Measurements from ENCODE around the gene TMPRSS2.

Gene TMPRSS2

GRCh38 chr21:41507521-41508414 lies at the start of gene TMPRSS2:
TMPRSS2 (minus strand) TSS chr21:41508158; CDS start chr21:41498133, 10,025 bp downstream.
- DNase-seq: no peak

- DNase-seq: no peak
Measured at GRCh38 chr21:41555057-41555456, 47.1 kb upstream of the TMPRSS2 start.

GRCh38 chr21:41552254-41552653 lies 44.3 kb upstream of the TMPRSS2 start:
- DNase-seq: no peak

DNA sequence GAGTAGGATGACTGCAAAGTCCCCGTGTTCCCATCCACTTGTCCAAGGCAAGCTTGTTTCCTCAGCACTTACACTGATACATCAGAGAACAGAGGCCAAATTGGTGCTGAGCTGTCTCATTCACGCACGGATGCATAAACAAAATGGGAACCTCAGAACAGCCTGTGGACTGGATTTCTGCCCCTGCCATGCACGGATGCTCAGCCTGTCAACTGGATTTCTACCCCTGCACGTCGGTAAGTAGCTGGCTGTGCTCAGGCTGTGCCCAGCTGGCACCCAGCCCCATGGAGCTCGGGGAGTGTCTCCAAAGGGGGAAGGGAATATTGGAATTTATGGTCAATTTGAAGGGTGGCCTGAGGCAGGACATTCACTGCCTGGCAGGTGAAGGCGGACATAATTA lies 40.8 kb upstream of the TMPRSS2 start:
- no peak for DNase-seq

DNA sequence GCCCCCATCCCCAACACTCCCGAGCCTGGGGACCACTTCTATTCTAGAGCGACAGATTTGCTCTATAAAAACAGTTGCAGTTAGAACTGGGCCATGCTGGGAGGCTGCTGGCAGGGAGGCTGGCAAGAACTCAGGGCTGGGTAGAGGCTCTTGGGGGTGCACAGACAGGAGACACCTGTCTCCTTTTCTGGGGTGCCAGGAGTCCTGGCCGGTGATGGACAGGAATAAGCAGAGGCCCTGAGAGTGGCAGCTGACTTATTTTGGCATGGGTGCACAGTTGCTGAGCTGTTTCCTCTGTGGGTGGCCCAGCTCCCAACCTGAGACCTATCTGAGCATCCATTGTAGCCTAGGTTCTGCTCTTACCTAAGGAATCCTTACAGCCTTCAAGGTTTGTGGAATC lies 39.2 kb upstream of the TMPRSS2 start:
- DNase-seq: no peak

DNA sequence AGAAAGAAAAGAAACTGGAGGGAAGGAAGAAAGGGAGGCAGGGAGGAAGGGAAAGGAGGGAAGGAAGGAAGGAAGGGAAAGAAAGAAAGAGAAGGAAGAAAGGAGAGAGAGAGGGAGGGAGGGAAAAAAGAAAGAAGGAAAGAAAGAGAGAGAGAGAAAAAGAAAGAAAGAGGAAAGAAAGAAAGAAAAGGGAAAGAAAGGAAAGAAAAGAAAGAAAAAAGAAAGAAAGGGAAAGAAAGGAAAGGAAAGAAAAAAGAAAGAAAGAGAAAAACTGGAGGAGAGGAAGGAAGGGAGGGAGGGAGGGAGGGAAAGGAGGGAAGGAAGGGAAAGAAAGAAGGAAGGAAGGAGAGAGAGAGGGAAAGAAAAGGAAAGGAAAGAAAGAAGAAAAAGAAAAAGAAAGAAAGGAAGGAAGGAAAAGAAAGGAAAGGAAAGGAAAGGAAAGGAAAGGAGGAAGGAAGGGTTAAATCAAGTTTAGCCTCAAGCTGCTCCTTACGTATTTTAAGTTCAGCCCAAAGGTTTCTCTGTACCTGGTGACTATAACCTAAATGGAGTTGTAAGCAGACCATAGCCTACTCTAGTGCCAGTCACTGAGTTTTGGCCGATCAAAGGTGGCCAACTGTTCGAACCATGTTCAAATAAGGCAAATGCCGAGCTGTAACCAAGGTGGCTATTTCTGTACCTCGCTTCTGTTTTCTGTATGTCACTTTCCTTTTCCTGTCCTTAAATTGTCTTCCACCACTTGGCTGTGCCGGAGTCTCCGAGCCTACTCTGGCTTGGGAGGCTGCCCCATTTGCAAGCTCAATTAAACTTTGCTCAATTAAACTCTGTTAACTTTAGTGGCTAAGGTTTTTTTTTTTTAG lies 37.8 kb upstream of the TMPRSS2 start:
- no peak for DNase-seq

DNA sequence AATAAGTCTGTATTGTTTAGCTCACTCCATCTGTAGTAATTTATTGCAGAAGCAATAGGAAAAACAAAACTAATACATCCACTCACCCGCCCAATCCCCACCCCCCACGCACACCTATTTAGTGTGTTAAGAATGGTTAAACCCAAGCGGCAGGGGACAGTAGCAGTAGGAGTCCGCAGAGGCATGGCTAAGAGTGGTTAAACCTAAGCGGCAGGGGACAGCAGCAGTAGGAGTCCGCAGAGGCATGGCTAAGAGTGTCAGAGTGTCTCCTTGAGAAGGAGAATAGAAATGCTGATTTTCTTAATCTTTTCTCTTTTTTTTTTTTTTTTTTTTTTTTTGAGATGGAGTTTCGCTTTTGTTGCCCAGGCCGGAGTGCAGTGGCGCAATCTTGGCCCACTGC lies 34.8 kb upstream of the TMPRSS2 start:
- DNase-seq: no peak

GRCh38 chr21:41537356-41537755 lies 29.4 kb upstream of the TMPRSS2 start:
- DNase-seq: no peak

GRCh38 chr21:41536827-41537103 lies 28.8 kb upstream of the TMPRSS2 start:
- no peak for DNase-seq

DNA sequence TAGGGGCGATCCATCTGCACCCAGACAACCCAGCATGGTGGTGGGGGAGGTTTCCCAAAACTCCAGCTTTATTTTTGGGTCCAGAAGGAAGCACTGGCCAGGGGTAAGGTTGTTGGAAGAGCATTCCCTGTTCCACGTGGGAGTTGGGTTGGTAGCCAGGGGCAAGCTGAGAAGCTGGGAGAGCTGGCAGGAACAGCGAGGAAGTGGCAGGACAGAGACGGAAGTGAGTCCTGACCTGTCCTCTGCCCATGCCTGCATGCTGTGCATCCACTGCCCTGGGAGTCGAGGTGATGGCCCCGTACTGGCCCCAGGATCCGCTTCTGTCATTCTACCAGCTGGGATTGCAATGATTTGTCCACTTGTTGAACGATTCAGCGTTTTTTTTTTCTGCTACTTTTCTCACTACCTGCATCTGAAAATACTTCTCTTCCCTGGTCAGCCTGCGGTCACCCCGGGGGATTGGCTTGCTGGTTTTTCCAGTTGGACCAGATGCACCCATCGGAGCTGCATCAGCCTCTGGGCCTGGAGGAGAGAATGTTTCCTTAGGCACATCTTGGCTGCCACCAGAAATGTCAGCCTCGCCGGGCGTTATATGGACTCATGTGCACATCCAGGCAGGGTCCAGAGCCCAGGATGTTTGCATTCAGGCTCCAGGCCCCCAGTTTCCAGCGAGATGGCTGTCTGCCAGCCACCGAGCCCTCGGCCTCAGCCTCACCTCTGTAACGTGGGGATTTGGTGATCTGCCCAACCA lies 28.3 kb upstream of the TMPRSS2 start:
- no peak for DNase-seq

DNA sequence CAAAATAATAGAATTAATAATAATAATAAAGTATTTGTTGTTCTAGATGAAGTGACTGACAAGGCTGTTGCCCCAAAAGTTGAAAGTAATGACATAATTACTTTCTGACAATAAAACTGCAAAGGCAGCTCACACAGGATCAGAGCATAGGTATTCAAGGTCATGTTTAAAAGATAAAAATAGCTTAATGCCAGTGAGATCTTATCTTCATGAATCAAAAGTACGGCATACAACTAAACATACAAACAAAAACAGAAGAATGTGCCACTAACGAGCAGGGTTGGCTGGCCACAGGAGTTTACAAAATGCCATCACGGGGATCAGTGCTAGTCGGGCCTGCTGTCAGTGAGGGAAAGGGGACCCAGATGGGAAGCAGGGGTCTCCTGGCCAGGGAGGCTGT lies 22.4 kb upstream of the TMPRSS2 start:
- DNase-seq: no peak

GRCh38 chr21:41529769-41530168 lies 21.8 kb upstream of the TMPRSS2 start:
- DNase-seq: no peak

GRCh38 chr21:41526478-41527087 lies 18.6 kb upstream of the TMPRSS2 start:
- no peak for DNase-seq

- no peak for DNase-seq
Measured at GRCh38 chr21:41523175-41523574, 15.2 kb upstream of the TMPRSS2 start.

GRCh38 chr21:41521489-41522027 lies 13.6 kb upstream of the TMPRSS2 start:
- DNase-seq: no peak

DNA sequence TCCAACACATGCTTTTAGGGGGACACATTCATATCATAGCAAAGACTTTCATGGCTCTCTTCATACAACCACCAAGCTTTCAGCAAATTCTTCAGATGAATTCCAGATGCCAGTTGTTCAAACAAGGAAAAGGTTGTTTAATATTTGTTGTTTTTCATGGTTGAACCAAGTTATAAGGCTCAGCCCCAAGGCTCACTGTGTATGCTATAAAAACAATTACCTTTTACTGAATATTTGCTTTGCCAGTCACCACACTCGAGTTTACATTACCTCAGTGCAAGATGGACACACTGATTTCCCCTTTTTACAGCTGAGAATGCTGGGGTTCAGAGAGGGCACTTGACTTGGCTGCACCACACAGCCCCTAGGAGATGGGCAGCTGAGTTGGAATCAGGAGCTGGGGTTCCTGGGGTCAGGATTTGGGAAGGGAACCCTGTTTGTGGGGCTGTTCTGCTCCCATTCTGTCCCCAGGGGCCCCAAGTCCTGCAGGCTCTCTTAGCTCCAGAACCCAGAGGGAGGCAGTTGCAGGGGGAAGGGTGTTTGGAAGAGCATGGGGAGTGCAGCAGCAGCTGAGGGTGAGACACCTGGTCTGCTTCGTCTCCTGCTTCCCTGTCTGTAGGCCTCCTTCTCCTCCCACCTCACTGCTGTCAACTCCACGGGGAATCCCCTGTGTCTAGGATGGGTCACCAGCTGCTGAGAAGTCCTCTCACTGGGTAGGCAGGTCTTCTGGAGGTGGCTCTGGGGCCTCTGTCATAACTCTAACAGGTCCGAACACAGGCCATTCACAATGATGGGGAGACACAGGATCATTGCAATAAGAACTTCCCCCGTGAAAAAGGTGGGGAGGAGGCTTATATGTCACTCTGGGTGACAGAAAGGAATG lies 12.8 kb upstream of the TMPRSS2 start:
- no peak for DNase-seq

DNA sequence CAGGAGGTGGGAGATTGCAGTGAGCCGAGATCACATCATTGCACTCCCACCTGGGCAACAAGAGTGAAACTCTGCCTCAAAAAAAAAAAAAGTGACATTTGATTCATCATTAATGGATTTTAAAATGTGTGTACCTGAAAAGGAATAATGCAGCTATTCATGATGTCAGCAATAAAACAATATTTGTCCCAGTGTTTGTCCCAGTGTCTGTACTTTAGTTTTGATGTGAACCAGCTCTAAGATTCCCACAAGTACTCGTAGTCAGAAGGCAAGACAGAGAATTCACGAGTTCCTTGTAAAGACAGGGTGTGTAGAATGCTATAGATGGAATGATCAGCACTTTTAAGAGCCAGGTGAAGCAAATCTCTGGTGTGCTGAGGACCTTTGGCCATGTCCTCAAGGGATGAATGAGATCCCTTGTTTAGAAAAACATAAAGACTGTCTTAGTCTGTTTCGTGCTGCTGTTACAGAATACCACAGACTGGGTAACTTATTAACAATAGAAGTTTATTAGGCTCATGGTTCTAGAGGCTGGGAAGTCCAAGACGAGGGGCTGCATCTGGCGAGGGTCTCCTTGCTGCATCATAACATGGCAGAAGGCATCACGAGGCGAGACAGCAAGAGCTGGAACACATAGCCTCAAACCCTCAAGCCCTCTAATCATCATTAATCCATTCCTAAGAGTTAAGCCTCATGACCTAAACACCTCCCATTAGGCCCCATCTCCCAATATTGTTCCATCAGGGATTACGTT lies 12.0 kb upstream of the TMPRSS2 start:
- no peak for DNase-seq

DNA sequence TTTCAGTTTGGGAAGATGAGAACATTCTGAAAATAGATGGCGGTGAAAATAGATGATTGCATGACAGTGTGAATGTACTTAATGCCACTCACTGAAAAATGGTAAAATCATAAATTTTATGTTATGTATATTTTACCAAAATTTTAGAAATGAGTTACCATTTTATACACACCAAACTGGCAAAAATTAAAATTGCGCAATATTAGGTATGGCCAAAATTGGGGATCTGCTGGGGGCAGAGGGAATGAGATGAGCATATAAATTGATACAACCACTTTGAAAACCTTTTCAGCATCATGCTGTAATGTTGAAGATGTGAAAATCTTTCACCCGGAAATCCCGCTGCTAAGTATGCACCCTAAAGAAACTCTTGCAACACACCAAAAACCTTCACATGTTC lies 10.8 kb upstream of the TMPRSS2 start:
- no peak for DNase-seq

- DNase-seq: no peak
Measured at GRCh38 chr21:41511858-41512257, 3.9 kb upstream of the TMPRSS2 start.

- no peak for DNase-seq
Measured at GRCh38 chr21:41510500-41510899, 2.5 kb upstream of the TMPRSS2 start.

GRCh38 chr21:41509733-41510132 lies 1.8 kb upstream of the TMPRSS2 start:
- no peak for DNase-seq

Data from cortex of kidney (tissue), 1 donor.